ENCODE results near the gene THSD4. TPM values are rescaled to one million over a fixed set of nuclear protein-coding genes. Genes with fewer than 3 reads are reported as not detected.

The THSD4 gene
- total and polyA plus RNA-seq, 2 of the 8 experiments (the other 6 are each of a cell fraction or from before 2014, with no cell fraction given): 2.5 to 6.2 TPM

- TF ChIP-seq CHD7 (IDR thresholded peaks at IDR 0.05; ENCODE audit: insufficient replicate concordance, low read length) (no peak), CBX5 (IDR thresholded peaks at IDR 0.05; ENCODE audit: low read depth, low read length) (no peak), SUZ12 (IDR thresholded peaks at IDR 0.05; ENCODE audit: low read length) (no peak), MAX (IDR thresholded peaks at IDR 0.05) (no peak)
Measured at GRCh38 chr15:71160976-71161375, 45.7 kb downstream of the THSD4 start (continued).

Measured in H1 (cell line).